ENCODE measurements around the gene ZP2. TPM values are rescaled to one million over a fixed set of nuclear protein-coding genes. Genes with fewer than 3 reads are reported as not detected.
"Not testable (repeated sequence)": the region's sequence is repeated elsewhere in the genome, so short reads cannot be mapped to it uniquely, and the experiment has no call there.

ZP2 gene
- polyA plus RNA-seq, 3 donors, result not detected

GRCh38 chr16:21158208-21159110, 52.9 kb downstream of the ZP2 start, which contains the start of gene LDAF1:
Gene LDAF1, plus strand, starts transcription at chr16:21158674. Its CDS starts 2,509 bp downstream, at chr16:21161183.
- WGBS, 3 donors, result 0 to 1% (median 1%) methylated on average over 51 to 59 of the region's 59 CpGs

GRCh38 chr16:21157632-21158031, 53.7 kb downstream of the ZP2 start:
- 55 to 66% (median 57%) methylated on average over 5 of the region's 5 CpGs for whole genome bisulfite sequencing, 3 donors

More at GRCh38 chr16:21158208-21159110, 52.9 kb downstream of the ZP2 start, which contains the start of gene LDAF1:
- H3K27ac ChIP-seq (ENCODE audit: low read depth, low read length), result no peak within 1 kb of the TSS

GRCh38 chr16:21156767-21157467, 54.5 kb downstream of the ZP2 start:
- 48 to 53% (median 52%) methylated on average over 6 of the region's 6 CpGs for WGBS, 3 donors
- H3K27ac ChIP-seq (ENCODE audit: low read depth, low read length), result no peak overlapping the region

More at GRCh38 chr16:21157632-21158031, 53.7 kb downstream of the ZP2 start:
- H3K27ac ChIP-seq (ENCODE audit: low read depth, low read length), result no peak overlapping the region

GRCh38 chr16:21156011-21156410, 55.4 kb downstream of the ZP2 start:
- not testable (repeated sequence) for H3K27ac ChIP-seq (ENCODE audit: low read depth, low read length)
- WGBS, 3 donors, result 20 to 74% (median 73%) methylated on average over 1 of the region's 1 CpG

DNA sequence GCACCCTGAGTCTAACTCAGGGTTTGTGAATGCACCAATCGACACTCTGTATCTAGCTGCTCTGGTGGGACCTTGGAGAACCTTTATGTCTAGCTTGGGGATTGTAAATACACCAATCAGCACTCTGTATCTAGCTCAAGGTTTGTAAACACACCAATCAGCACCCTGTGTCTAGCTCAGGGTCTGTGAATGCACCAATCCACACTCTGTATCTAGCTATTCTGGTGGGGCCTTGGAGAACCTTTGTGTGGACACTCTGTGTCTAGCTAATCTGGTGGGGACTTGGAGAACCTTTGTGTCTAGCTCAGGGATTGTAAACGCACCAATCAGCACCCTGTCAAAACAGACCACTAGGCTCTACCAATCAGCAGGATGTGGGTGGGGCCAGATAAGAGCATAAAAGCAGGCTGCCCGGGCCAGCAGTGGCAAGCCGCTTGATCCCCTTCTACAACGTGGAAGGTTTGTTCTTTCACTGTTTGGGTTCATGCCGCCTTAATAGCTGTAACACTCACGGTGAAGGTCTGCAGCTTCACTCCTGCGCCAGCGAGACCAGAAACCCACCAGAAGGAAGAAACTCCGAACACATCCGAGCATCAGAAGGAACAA, 58.1 kb downstream of the ZP2 start:
- WGBS, 3 donors, result 90 to 91% (median 91%) methylated on average over 11 of the region's 11 CpGs
- not testable (repeated sequence) for H3K27ac ChIP-seq (ENCODE audit: low read depth, low read length)

DNA sequence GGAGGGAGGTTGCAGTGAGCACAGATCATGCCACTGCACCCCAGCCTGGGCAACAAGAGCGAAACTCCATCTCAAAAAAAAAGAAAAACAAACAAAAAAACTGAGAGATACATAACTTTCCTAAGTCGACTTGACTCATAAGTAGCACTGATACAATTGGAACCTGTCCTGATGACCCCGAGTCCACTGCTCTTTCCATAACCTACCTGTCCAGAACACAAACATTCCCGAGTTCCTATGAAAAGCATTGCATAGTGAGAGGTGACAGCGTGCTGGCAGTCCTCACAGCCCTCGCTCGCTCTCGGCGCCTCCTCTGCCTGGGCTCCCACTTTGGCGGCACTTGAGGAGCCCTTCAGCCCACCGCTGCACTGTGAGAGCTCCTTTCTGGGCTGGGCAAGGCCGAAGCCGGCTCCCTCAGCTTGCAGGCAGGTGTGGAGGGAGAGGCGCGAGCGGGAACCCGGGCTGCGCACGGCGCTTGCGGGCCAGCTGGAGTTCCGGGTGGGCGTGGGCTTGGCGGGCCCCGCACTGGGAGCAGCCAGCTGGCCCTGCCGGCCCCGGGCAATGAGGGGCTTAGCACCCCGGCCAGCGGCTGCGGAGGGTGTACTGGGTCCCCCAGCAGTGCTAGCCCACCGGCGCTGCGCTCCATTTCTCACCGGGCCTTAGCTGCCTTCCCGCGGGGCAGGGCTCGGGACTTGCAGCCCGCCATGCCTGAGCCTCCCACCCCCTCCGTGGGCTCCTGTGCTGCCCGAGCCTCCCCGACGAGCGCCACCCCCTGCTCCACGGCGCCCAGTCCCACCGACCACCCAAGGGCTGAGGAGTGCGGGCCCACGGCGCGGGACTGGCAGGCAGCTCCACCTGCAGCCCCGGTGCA, 59.0 kb downstream of the ZP2 start:
- H3K27ac ChIP-seq (ENCODE audit: low read depth, low read length), result not testable (repeated sequence)
- WGBS, 3 donors, result 84 to 92% (median 87%) methylated on average over 42 to 51 of the region's 51 CpGs

DNA sequence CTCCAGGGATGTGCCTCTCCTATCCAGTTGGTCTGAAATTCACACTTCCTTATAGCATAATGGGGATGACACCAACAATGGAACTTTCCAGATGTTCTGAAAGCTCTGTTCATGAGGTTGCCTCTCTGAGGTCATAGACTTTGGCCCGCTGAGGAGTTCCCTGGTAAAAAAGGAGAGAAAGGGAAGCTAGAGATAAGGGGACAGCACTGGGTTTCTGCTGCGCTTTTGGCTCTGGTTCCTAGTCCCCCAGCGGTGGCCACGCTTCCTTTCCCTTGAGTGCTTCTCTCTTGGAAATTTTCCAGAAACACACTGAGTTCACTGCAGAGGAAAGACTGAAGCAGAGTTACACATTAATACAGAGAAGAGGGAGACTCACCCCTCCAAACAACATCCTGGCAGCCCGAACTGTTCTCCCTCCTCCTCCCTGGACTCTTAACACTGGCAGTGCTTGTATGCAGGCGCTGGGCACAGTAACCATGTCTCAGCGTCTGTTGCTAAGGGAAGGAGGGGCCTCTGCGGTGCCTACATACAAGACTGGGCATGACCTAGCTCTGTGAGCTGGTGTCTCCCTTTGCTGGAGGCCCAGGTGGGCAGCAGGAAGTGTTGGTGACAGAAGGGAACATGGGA, 60.9 kb downstream of the ZP2 start, which contains the start of gene DNAH3:
DNAH3 (minus strand) TSS at position 472 of the 627 bp plus-strand sequence. CDS start 527 bp downstream, outside the sequence.
- H3K27ac ChIP-seq (ENCODE audit: low read depth, low read length), result no peak within 1 kb of the TSS
- WGBS, 3 donors, result 10 to 30% (median 20%) methylated on average over 8 of the region's 8 CpGs

Other genes starting within 250 kb of the ZP2 start
- gene DNAH3, start 60.7 kb downstream of the ZP2 start, polyA plus RNA-seq, result not detected
- 10 to 100 TPM in 2 of 3 donors, 1 to 10 TPM in 1; 9.8 to 26.0 (median 10.7) TPM for gene LDAF1, start 52.9 kb downstream of the ZP2 start, polyA plus RNA-seq
- gene ANKS4B, start 22.1 kb upstream of the ZP2 start, polyA plus RNA-seq, result under 1 TPM in 1 of 3 donors, not detected in 2; 0.08 TPM
- gene CRYM, start 66.7 kb upstream of the ZP2 start, polyA plus RNA-seq, result under 1 TPM; 0.04 to 0.90 (median 0.06) TPM